ENCODE results near the gene MRPL11. TPM values are rescaled to one million over a fixed set of nuclear protein-coding genes. Genes with fewer than 3 reads are reported as not detected.

MRPL11 gene
- total RNA-seq, 1 donor from 2014 or later: 33.1 TPM

- H3K9me3 Mint-ChIP-seq (ENCODE audit: unreplicated experiment): no peaks in the 10 kb centered on the region
- H3K4me3 Mint-ChIP-seq (ENCODE audit: unreplicated experiment): no peak overlapping the region
- peaks cover 21% of the 10 kb centered on the region for H3K79me2 ChIP-seq (ENCODE audit: insufficient read depth, low read length)
- no peaks in the 10 kb centered on the region for H3K27me3 ChIP-seq (ENCODE audit: insufficient read depth, low read length)
- no peaks in the 10 kb centered on the region for H3K27me3 Mint-ChIP-seq (ENCODE audit: low read depth, unreplicated experiment)
- no peak overlapping the region for H3K4me3 ChIP-seq (ENCODE audit: insufficient read depth, low read depth, low read length)
- H3K9me3 ChIP-seq (ENCODE audit: insufficient read depth, low read depth, low read length): no peaks in the 10 kb centered on the region
- H3K4me2 ChIP-seq (ENCODE audit: low read length): no peak overlapping the region
- no peak for TF ChIP-seq CTCF (IDR thresholded peaks at IDR 0.05; ENCODE audit: insufficient read depth, low read depth, low read length)
- no peak for TF ChIP-seq EZH2 (IDR thresholded peaks at IDR 0.05; ENCODE audit: insufficient read depth, low read length)
- H3K9ac ChIP-seq (ENCODE audit: low read length): no peak overlapping the region
- peaks cover 11% of the 10 kb centered on the region for H3K4me1 ChIP-seq (ENCODE audit: insufficient read depth, low read length)
- no peak overlapping the region for H3K27ac Mint-ChIP-seq (ENCODE audit: unreplicated experiment)
- H2AFZ ChIP-seq (ENCODE audit: low read depth, low read length): no peak overlapping the region
- DNase-seq (ENCODE audit: low read depth) (no peak), FAIRE-seq (no peak)
- H3K36me3 ChIP-seq (ENCODE audit: insufficient read depth, low read length): no peaks in the 10 kb centered on the region
- peaks cover 5% of the 10 kb centered on the region for H3K4me1 Mint-ChIP-seq (ENCODE audit: low read depth, unreplicated experiment)
- H4K20me1 ChIP-seq (ENCODE audit: insufficient read depth, low read length): peaks cover 17% of the 10 kb centered on the region
- no peak overlapping the region for H3K27ac ChIP-seq (ENCODE audit: low read depth, low read length)
- peaks cover 9% of the 10 kb centered on the region for H3K36me3 Mint-ChIP-seq (ENCODE audit: low read depth, unreplicated experiment)
Measured at GRCh38 chr11:66476841-66477251, 38.2 kb upstream of the MRPL11 start.

GRCh38 chr11:66476173-66476840 is 37.7 kb upstream of the MRPL11 start:
- Histone ChIP-seq H3K27ac (ENCODE audit: low read depth, low read length) (no peak overlapping the region), H3K9ac (ENCODE audit: low read length) (no peak overlapping the region), H3K27me3 (ENCODE audit: insufficient read depth, low read length) (no peaks in the 10 kb centered on the region), H4K20me1 (ENCODE audit: insufficient read depth, low read length) (peaks cover 17% of the 10 kb centered on the region), H3K4me1 (ENCODE audit: insufficient read depth, low read length) (peaks cover 11% of the 10 kb centered on the region), H3K4me2 (ENCODE audit: low read length) (no peak overlapping the region), H3K79me2 (ENCODE audit: insufficient read depth, low read length) (peaks cover 21% of the 10 kb centered on the region), H3K4me3 (ENCODE audit: insufficient read depth, low read depth, low read length) (no peak overlapping the region), H3K9me3 (ENCODE audit: insufficient read depth, low read depth, low read length) (no peaks in the 10 kb centered on the region), H3K36me3 (ENCODE audit: insufficient read depth, low read length) (no peaks in the 10 kb centered on the region), H2AFZ (ENCODE audit: low read depth, low read length) (no peak overlapping the region)
- Mint-ChIP-seq H3K27me3 (ENCODE audit: low read depth, unreplicated experiment) (no peaks in the 10 kb centered on the region), H3K4me3 (ENCODE audit: unreplicated experiment) (no peak overlapping the region), H3K27ac (ENCODE audit: unreplicated experiment) (no peak overlapping the region), H3K9me3 (ENCODE audit: unreplicated experiment) (no peaks in the 10 kb centered on the region), H3K4me1 (ENCODE audit: low read depth, unreplicated experiment) (peaks cover 4% of the 10 kb centered on the region), H3K36me3 (ENCODE audit: low read depth, unreplicated experiment) (peaks cover 10% of the 10 kb centered on the region)
- DNase-seq (ENCODE audit: low read depth): no peak
- FAIRE-seq: no peak
- TF ChIP-seq EZH2 (IDR thresholded peaks at IDR 0.05; ENCODE audit: insufficient read depth, low read length) (no peak), CTCF (IDR thresholded peaks at IDR 0.05; ENCODE audit: insufficient read depth, low read depth, low read length) (no peak)
